ENCODE results near the gene CTNNB1.
"Not testable (repeated sequence)": the region's sequence is repeated elsewhere in the genome, so short reads cannot be mapped to it uniquely, and the experiment has no call there.

CTNNB1 gene

DNA sequence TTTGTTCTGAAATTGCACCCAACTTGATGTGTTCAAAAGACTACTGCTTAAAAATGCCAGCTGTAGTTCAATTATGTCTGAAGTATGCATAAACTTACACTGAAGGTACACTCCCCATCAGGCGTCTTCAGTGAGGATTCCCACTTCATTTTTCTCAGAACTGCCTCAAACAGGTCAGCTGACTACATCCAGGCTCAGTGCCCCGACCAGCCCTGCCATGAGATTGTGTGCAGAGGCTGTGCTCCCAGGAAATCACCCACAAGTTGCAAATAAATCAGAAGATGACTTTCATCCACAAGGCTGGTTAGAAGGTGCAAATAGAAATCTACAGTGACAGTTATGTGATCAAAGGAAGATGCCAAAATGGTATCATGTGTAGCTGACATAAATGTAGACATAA lies 51.5 kb downstream of the CTNNB1 start:
- no peak for DNase-seq (ENCODE audit: low read depth in 1 of 2, low spot score in 1 of 2)

DNA sequence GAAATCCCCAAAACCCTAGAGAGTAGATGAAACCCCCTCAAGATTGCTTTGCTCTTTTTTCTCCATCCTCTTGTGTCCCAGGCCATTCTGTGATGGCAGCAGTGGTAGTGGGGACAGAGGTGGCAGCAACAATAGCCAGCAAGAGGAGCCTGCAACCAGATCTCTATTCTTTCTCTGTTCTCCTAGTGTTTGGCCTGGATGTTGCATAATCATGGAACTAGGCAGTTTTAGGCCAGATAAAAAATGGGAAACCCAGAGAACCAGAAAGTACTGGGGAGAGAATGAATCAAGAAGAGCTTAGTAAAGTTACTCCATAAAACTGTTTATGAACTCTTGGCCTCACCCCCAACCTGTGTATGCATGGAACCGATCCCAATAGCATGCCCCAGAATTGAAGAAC lies 52.3 kb downstream of the CTNNB1 start:
- DNase-seq (ENCODE audit: low read depth in 1 of 2, low spot score in 1 of 2), result no peak

DNA sequence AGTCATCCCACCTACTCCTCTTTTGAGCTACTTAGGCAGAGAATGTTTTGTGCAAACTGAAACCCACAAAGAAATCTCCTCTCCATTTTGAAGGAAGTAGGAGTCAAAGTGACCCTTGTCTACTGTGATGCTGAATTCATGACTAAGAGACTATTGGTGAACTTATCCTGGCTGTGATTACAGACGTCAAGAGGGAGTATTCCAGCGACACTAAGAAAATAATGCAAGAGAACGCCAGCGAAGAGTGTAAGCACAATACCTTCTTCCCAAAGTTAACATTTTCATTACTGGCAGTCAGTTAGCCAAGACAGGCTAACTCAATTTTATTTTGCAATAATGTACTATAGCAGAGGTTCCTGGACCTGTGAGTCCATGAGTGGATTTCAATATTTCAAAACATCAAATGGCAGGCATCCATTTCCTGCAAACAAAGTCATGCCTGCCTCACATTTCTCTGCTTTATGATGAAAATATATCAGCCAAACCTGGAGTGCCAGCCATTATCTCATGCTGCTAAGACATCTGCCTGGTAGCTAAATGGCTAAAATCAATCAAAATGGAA lies 59.0 kb downstream of the CTNNB1 start:
- no peak for DNase-seq (ENCODE audit: low read depth in 1 of 2, low spot score in 1 of 2)

DNA sequence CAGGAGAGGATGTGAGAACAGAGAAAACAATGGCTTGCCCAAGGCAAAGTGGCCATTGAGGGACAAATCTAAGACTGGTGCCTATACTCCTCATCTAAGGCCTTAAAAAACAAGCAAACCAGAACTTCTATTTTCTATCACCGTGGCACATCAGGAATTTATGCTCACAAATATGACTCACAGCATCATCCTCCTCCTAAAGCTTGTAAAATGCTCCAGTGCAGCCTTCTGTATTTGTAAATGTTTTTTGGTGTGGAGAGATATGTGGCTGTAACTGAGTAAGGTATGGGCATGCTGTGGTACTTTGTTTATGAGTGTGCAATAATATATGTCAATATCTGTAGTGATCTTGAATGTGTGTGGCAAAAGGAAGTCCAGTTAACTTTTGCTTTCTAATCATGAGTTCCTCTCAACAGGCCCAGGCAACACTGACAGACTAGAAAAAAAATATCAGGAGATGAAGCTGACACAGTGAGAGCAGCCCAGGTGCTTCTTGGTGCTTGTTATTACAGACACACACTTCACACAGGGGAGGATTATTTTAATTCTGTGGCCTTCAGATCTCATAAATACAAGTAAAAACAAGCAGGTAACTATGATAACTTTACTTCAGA lies 60.3 kb downstream of the CTNNB1 start:
- DNase-seq (ENCODE audit: low read depth in 1 of 2, low spot score in 1 of 2), result no peak

DNA sequence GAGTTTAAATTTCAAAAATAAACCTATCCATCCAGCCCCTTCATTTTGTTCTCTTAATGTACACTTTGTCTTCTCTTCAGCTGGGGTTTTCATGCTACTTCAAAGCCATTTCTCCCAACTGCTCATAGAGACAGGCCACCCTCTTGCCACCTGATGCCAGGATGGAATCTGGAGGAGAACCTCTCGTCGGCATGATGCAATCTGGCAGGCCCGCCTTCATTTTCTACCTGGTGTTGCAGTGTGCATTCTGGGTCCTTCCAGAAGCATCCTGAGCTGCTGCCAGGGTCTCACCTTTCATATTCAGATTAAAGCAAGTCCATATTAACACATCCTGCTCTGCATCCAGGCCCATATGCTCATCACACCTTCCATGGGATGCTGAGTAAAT lies 60.8 kb downstream of the CTNNB1 start:
- no peak for DNase-seq (ENCODE audit: low read depth in 1 of 2, low spot score in 1 of 2)

DNA sequence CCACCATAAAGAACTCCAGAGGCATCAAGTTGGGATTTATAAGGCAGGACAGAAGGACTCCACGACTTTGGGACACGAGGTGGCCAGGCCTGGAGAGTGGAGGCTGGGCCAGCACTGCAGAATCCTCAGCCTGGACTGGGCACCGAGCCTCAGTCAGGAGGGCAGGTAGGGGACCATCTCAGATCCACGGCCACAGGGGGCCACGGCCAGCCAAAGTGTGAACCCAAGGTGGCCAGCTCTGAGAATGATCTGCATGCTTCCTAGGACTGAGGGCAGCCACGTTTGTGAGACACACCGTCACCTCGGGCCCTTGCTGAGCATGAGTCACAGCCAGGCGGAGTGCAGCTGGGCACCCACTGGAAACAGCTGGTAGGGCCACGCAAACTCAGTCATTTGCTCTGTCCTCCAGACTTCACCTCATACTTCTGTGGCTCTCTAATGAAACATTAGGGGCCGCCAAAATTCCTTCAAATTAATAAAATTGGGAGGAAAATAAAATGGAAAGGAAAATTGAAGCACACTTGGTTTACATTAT lies 65.8 kb downstream of the CTNNB1 start:
- DNase-seq (ENCODE audit: low read depth in 1 of 2, low spot score in 1 of 2), result no peak

DNA sequence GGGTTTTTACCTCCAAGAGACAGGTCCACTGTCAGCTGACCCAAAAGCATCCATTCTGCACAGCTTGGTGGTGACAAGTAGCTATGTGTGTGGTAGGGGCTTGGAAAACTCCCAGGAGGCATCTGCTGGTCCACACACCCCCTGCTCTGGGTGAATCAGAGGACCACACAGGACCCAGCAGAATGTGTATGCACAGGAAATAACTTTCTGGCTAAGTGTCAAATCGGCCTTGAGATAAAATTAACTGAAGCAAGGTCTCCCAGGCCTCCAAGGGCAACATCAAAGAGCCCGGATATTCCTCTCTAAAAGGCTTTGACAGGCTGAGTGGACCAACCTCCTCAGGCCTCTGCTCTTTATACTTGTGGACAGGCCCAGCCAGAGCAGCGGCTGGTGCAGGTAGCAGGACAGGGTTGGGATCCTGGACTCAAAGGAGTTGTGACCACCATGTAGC lies 66.5 kb downstream of the CTNNB1 start:
- DNase-seq (ENCODE audit: low read depth in 1 of 2, low spot score in 1 of 2), result no peak

DNA sequence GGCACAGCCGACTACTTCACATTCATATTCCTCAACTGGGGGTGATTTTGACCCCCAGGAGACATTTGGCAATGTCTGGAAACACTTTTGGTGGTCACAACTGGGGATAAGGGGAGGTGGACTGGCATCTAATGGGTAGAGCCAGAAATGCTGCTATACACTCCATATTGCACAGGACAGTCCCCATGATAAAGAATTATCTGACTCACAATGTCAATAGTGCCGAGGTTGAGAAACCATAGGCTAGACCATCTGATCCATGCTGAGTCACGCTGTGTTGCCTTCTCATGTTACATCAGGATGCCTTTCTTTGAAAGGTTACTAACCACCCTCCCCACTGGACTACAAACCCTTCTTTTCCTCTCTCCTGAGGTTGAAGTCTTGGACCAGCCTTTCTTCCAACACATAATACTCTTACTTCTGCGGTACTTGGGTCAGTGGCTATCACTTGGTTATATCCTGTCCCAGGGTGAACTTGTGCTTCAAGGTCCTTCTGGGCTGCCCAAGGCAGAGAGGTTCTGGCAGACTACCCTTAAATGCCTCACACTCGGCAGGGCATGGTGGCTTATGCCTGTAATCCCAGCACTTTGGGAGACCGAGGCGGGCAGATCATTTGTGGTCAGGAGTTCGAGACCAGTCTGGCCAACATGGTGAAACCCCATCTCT lies 68.8 kb downstream of the CTNNB1 start:
- no peak for DNase-seq (ENCODE audit: low read depth in 1 of 2, low spot score in 1 of 2)

DNA sequence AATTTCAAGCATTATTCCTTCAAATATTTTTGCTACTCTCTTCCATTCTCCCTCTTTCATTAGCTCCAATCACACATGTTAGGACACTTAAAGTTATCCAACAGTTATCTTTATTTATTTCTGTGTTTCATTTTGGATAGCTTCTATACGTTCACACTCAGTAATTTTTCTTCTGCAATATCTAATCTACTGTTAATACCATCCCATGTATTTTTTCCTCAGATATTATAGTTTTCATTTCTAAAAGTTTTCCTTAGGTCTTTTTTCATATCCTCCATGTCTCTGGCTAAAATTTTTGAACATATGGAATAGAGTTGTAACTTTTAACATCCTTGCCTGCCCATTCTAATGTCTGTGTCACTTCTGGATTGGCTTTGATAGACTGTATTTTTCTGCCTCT lies 73.4 kb downstream of the CTNNB1 start:
- DNase-seq (ENCODE audit: low read depth in 1 of 2, low spot score in 1 of 2), result no peak

DNA sequence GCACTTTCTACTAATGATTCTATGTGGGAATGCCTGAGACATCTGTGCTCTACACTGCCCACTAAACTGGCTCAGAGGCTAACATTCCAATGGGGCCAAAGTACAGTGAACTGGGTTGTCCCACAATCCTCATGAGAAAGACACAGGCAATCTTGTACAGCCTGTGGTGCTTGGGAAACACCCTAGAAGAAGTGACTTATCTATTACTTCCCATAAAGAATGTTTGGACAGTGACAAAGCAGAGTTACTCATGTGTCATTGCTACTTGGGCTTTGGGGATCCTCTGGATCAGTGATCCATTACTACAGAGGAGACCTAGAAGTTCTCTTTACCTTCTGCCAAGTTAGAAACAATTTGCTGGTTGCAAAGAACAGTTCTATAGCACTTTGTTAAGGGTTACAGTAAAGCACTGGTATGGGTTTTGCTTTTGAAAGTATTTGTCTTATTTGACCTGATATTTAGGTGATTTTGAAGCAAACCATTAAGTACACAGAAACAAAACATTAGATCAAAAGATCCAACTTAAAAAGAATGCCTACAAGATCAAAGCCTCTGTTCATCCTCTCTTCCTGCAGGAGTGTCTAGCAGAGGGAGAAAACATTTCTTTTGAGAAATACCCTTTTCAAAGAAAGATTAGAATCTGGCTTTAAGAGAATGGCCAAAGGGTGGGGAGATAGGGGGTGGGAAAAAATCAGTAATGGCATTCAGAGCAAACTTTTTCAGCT lies 75.8 kb downstream of the CTNNB1 start:
- no peak for DNase-seq (ENCODE audit: low read depth in 1 of 2, low spot score in 1 of 2)

DNA sequence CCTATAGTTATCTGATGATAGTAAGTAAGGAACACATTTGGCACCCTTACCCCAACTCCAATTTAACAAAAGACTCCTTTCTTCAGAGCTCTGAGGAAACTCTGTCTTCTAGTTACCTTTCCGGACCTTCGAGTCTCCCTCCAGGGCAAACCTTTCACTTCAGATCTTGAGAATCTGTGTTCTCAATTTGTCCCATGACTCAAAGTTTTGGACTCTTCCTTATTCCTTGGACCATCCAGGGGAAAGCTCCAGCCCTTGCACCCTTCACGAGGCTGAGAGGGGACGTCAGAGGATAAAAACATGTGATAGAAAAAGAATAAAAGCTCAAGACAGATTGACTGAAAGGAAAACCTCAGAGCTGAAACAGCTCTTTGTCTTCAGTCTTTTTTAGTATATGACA lies 76.9 kb downstream of the CTNNB1 start:
- DNase-seq (ENCODE audit: low read depth in 1 of 2, low spot score in 1 of 2), result no peak

DNA sequence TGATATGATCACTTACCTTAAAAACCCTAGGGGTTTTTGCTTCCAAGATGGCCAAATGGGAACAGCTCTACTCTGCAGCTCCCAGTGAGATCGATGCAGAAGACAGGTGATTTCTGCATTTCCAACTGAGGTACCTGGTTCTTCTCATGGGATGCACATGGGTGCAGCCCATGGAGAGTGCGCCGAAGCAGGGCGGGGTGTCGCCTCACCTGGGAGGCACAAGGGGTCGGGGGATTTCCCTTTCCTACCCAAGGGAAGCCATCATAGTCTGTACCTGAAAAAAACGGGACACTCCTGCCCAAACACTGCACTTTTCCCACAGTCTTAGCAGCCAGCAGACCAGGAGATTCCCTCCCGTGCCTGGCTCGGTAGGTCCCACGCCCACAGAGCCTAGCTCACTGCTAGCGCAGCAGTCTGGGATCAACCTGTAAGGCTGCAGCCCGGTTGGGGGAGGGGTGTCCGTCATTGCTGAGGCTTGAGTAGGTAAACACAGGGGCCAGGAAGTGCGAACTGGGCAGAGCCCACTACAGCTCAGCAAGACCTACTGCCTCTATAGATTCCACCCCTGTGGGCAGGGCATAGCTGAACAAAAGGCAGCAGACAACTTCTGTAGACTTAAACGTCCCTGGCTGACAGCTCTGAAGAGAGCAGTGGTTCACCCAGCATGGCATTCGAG lies 78.6 kb downstream of the CTNNB1 start:
- DNase-seq (ENCODE audit: low read depth in 1 of 2, low spot score in 1 of 2), result no peak

DNA sequence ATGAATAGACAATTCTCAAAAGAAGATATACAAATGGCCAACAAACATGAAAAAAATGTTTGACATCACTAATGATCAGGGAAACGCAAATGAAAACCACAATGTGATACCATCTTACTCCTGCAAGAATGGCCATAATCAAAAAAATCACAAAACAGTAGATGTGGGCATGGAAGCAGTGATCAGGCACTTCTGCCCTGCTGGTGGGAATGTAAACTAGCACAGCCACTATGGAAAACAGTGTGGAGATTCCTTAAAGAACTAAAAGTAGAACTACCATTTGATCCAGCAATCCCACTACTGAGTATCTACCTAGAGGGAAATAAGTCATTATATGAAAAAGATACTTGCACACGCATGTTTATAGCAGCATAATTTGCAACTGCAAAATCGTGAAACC lies 85.6 kb downstream of the CTNNB1 start:
- DNase-seq (ENCODE audit: low read depth in 1 of 2, low spot score in 1 of 2), result not testable (repeated sequence)

DNA sequence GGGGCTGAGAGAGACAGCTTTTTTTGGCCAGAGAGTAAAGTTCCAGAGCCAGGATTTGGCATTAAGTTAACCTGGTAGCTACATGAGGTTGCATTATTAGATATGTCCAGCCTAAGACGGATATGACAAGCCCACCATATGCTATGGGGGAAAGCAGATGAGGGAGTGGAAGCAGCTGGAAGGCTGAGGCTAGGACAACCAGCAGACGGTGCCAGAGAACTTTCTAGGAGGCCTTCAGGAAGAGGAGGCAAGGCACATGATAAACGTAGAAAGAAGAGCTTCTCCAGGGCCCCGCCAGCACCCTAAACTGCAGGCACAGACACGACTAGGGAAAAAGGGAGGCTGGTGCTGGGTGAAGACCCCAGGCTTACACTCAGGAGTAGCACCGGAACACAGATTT lies 87.0 kb downstream of the CTNNB1 start:
- no peak for DNase-seq (ENCODE audit: low read depth in 1 of 2, low spot score in 1 of 2)

DNA sequence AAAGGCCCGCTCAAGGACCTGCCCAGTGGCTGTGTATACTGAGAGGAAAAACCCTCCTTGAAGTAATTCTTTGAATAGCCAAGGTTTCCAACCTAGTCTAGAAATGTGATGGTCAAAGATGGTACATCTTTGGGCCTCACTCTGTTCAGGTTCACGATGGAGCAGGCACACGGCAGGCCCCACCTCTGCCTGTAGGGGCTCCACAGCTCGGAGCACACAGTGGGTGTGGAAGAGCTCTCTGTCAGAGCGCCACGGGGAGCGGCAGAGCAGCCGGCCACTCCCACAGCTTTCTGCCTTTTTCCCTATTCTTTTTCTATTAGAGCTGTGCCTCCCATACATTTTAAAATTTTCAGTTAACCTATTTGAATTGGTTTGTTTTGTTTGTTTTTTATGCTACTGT lies 89.5 kb downstream of the CTNNB1 start:
- no peak for DNase-seq (ENCODE audit: low read depth in 1 of 2, low spot score in 1 of 2)
